HepG2 (cell line): Measurements from ENCODE around the gene ESF1. TPM values are rescaled to one million over a fixed set of nuclear protein-coding genes. Genes with fewer than 3 reads are reported as not detected.

Source experiments
- CC2D1A ChIP-seq: sonication (generic); formaldehyde crosslinking; IDR thresholded peaks from 2 replicates; pipeline ENCODE4 v1.8.1; 2023; ENCODE audit warnings: mild to moderate bottlenecking, missing genetic modification reagents
- CSRNP2 ChIP-seq: sonication (generic); formaldehyde crosslinking; conservative IDR thresholded peaks from 2 replicates; pipeline ENCODE4 v1.8.0; 2022; ENCODE audit warnings: low read depth, missing genetic modification reagents
- DZIP1 ChIP-seq: sonication (generic); formaldehyde crosslinking; IDR thresholded peaks from 2 replicates; pipeline ENCODE4 v1.5.0; 2020; ENCODE audit warnings: mild to moderate bottlenecking, missing genetic modification reagents
- HOXA9 ChIP-seq: sonication (generic); formaldehyde crosslinking; IDR thresholded peaks from 2 replicates; pipeline ENCODE4 v1.8.1; 2022; ENCODE audit warnings: missing genetic modification reagents, mild to moderate bottlenecking, moderate library complexity, borderline replicate concordance
- IRF2 ChIP-seq: IDR thresholded peaks from 2 replicates; pipeline ENCODE4 v1.6.1; 2018; ENCODE audit warnings: missing genetic modification reagents, missing compliant biosample characterization
- MEIS2 ChIP-seq: sonication (generic); formaldehyde crosslinking; IDR thresholded peaks from 2 replicates; pipeline ENCODE4 v1.9.0; 2021; ENCODE audit warnings: mild to moderate bottlenecking, missing genetic modification reagents
- MYC ChIP-seq: sonication (generic); formaldehyde crosslinking; IDR thresholded peaks from 2 replicates; pipeline ENCODE4 v1.9.0; 2021; ENCODE audit warnings: missing genetic modification reagents, borderline replicate concordance
- NR0B2 ChIP-seq: sonication (generic); formaldehyde crosslinking; IDR thresholded peaks from 2 replicates; pipeline ENCODE4 v1.4.0; 2020; ENCODE audit warnings: mild to moderate bottlenecking, missing genetic modification reagents
- SOX5 ChIP-seq: IDR thresholded peaks from 2 replicates; pipeline ENCODE4 v1.6.1; 2016; ENCODE audit warnings: borderline replicate concordance
- THAP7 ChIP-seq: sonication (generic); formaldehyde crosslinking; IDR thresholded peaks from 2 replicates; pipeline ENCODE4 v1.8.1; 2023; ENCODE audit warnings: mild to moderate bottlenecking, missing genetic modification reagents
- UBTF ChIP-seq: sonication (generic); formaldehyde crosslinking; IDR thresholded peaks from 2 replicates; pipeline ENCODE4 v1.4.0; 2020; ENCODE audit warnings: mild to moderate bottlenecking, missing genetic modification reagents
- ZBTB1 ChIP-seq: sonication (generic); formaldehyde crosslinking; IDR thresholded peaks from 2 replicates; pipeline ENCODE4 v1.4.0; 2020; ENCODE audit warnings: missing genetic modification reagents, borderline replicate concordance
- ZBTB20 ChIP-seq: sonication (generic); formaldehyde crosslinking; IDR thresholded peaks from 2 replicates; pipeline ENCODE4 v1.8.1; 2023; ENCODE audit warnings: missing genetic modification reagents, low read depth, mild to moderate bottlenecking, borderline replicate concordance
- ZFX ChIP-seq: sonication (generic); formaldehyde crosslinking; IDR thresholded peaks from 2 replicates; pipeline ENCODE4 v1.4.0; 2020; ENCODE audit warnings: mild to moderate bottlenecking, low read depth, missing genetic modification reagents, moderate library complexity
- ZNF354B ChIP-seq: sonication (generic); formaldehyde crosslinking; IDR thresholded peaks from 2 replicates; pipeline ENCODE4 v1.8.0; 2022; ENCODE audit warnings: mild to moderate bottlenecking, missing genetic modification reagents
- ZNF367 ChIP-seq: sonication (generic); formaldehyde crosslinking; IDR thresholded peaks from 2 replicates; pipeline ENCODE4 v1.4.0; 2020; ENCODE audit warnings: missing genetic modification reagents, borderline replicate concordance
- ZNF510 ChIP-seq: sonication (generic); formaldehyde crosslinking; IDR thresholded peaks from 2 replicates; pipeline ENCODE4 v1.4.0; 2020; ENCODE audit warnings: low read depth, mild to moderate bottlenecking, missing genetic modification reagents
- ZNF563 ChIP-seq: sonication (generic); formaldehyde crosslinking; IDR thresholded peaks from 2 replicates; pipeline ENCODE4 v1.8.0; 2022; ENCODE audit warnings: mild to moderate bottlenecking, moderate library complexity, missing genetic modification reagents
- ZNF850 ChIP-seq: sonication (generic); formaldehyde crosslinking; conservative IDR thresholded peaks from 2 replicates; pipeline ENCODE4 v1.9.0; 2021; ENCODE audit warnings: mild to moderate bottlenecking, missing genetic modification reagents
- polyA plus RNA-seq, 8 experiments: library from polyadenylated mRNA; depleted of rRNA in 3 of 8; stranded (reverse) in 7 of 8; unstranded in 1 of 8; fragments of >200 nt; fragmentation: Illumina TruSeq in 4 of 8; extraction: Trizol in 4 of 8; gene quantifications; 2 replicates each; pipeline versions ENCODE4 v1.2.1 to v1.2.3, GENCODE V29; 2011 to 2016; ENCODE audit warnings: low read depth in 4 of 8, missing spikeins in 1 of 8, mixed read lengths in 1 of 8; ENCODE audit not compliant: insufficient read depth in 1 of 8
- total RNA-seq, 5 experiments: library from RNA; depleted of rRNA; stranded (reverse); fragments of >200 nt; fragmentation: Illumina TruSeq; extraction: Trizol; gene quantifications; 2 replicates each; pipeline ENCODE4 v1.2.3, GENCODE V29; 2016; ENCODE audit warnings: low read depth in 1 of 5

The ESF1 gene
- total and polyA plus RNA-seq, 2 of the 13 experiments (the other 11 are each of a cell fraction or from before 2014, with no cell fraction given) = 7.3 to 66.9 TPM

GRCh38 chr20:13681248-13682125 lies 103.2 kb downstream of the ESF1 start (continued):
- TF ChIP-seq NR0B2 (CRISPR knock-in tag) (no peak), DZIP1 (CRISPR knock-in tag) (no peak), ZFX (CRISPR knock-in tag) (no peak), ZNF354B (CRISPR knock-in tag) (no peak), ZBTB1 (CRISPR knock-in tag) (no peak), ZNF510 (CRISPR knock-in tag) (no peak), HOXA9 (CRISPR knock-in tag) (no peak), UBTF (CRISPR knock-in tag) (no peak), ZBTB20 (peak; percentile 92; the same call in 1 of the 2 replicates), ZNF563 (no peak), MYC (CRISPR knock-in tag) (no peak), ZNF850 (CRISPR knock-in tag) (no peak), SOX5 (CRISPR knock-in tag) (peak; percentile 74; the same call in 1 of the 2 replicates), CC2D1A (peak; percentile 87; the same call in 1 of the 2 replicates), MEIS2 (CRISPR knock-in tag) (0 out of 2 replicates have a peak, but pooled peaks have one; percentile 48), ZNF367 (CRISPR knock-in tag) (no peak), IRF2 (peak; percentile 84; the same call in 1 of the 2 replicates), THAP7 (peak; percentile 34; the same call in 1 of the 2 replicates), CSRNP2 (CRISPR knock-in tag) (no peak)
